Measurements from ENCODE around the gene APBA1.

The APBA1 gene

DNA sequence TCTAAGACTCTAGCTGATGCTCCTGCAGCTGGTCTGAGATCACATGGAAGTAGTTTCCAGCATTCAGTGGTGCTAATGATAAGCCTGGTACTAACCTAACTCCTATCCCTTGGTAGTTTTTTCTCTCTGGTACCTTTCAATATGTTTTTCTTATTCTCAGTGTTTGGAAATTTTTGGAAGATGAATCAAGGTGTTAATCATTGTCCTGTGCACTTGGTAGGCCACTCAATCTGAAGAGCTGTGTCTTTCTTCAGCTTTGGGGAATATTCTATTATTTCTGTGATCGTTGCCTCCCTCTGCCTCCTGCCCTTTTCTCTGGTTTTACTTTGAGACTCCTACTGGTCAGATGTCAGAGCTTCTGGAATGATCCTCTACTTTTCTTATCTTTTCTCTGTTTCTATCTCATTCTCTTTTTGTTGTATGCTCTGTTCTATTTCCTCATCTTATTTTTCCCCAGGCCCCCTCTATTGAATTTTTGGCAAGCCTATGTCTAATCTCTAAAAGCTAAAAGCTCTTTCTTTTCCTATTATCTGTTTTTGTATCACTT, 136.8 kb downstream of the APBA1 start:
- DNase-seq (ENCODE audit: low read depth in 1 of 2, low spot score in 1 of 2) = no peak

GRCh38 chr9:69532396-69532795, 139.8 kb downstream of the APBA1 start:
- DNase-seq (ENCODE audit: low read depth in 1 of 2, low spot score in 1 of 2) = no peak

DNA sequence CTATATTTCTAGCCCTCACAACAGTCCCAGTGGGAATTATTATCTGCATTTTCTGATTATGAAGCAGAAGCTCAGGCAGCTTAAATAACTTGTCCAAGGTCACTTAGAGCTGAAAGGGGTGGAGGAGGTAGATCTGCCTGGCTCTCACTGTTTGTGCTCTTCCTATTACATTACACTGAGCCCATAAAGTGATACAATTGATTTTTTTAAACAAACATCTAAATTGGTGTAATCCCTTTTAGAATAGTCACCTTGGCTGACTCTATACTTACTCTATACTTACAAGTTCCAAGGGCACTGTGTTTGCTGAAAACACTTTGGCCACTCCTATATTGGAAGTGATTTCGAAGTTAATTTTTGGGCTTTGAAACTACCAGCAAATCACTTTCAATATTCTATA, 144.7 kb downstream of the APBA1 start:
- DNase-seq (ENCODE audit: low read depth in 1 of 2, low spot score in 1 of 2) = no peak

DNA sequence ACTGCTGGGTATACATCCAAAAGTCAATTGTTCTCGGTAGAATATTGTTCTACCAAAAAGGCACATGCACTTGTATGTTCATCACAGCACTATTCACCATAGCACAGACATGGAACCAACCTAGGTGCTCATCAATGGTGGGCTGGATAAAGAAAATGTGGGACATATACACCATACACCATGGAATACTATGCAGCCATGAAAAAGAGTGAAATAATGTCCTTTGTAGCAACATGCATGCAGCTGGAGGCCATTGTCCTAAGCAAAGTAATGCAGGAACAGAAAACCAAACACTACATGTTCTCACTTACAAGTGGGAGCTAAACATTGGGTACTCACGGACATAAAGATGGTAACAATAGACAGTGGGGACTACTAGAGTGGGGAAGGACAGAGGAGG, 145.5 kb downstream of the APBA1 start:
- no peak for DNase-seq (ENCODE audit: low read depth in 1 of 2, low spot score in 1 of 2)

- no peak for DNase-seq (ENCODE audit: low read depth in 1 of 2, low spot score in 1 of 2)
Measured at GRCh38 chr9:69519470-69520240, 152.5 kb downstream of the APBA1 start.

DNA sequence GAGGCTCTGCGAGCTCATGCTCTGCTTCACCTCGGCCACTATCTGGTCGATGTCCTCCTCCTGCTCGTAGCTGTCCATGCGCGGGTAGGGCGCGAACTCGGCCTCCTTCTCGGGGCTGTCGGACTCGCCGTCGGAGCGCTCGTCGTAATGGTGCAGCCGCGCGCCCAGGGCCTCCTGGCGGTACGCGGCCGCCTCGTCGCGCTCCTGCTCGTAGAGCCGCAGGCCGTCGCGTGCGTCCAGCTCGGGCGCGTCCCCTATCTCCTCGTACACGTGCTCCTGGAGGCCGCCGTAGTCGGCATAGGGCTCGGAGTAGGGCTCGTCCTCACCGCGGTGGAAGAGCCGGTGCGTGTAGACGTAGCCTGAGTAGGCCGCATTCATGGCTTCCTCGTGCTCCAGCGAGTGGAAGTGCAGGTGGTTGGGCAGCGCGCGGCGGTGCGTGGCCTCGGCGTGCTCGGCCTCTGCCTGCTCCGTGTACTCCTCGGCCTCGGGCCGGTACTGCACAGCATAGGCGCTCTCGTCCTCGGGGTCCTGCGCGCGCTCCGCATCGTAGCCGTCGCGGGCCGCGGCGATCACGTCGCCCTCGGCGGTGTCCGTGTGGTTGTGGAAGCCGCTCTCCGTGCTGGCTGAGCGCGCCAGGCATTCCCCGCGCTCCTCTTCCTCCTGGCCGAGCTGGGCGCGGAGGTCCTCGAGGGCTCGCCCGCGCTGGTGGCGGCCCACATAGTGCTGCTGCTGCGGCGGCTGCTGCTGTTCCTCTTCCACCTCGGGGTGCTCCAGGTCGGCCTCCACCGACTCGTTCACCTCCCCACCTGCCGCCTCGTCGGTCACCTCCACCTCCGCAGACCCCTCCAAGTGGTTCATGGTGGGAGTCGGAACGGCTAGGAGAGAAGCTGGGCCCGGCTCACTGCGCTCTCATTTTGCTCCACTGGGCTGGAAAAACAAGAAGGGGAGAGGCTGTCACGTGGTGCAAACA, 155.5 kb downstream of the APBA1 start:
- no peak for DNase-seq (ENCODE audit: low read depth in 1 of 2, low spot score in 1 of 2)

GRCh38 chr9:69515810-69516209, 156.4 kb downstream of the APBA1 start:
- DNase-seq (ENCODE audit: low read depth in 1 of 2, low spot score in 1 of 2) = no peak

GRCh38 chr9:69513141-69513820, 158.9 kb downstream of the APBA1 start:
- no peak for DNase-seq (ENCODE audit: low read depth in 1 of 2, low spot score in 1 of 2)

DNA sequence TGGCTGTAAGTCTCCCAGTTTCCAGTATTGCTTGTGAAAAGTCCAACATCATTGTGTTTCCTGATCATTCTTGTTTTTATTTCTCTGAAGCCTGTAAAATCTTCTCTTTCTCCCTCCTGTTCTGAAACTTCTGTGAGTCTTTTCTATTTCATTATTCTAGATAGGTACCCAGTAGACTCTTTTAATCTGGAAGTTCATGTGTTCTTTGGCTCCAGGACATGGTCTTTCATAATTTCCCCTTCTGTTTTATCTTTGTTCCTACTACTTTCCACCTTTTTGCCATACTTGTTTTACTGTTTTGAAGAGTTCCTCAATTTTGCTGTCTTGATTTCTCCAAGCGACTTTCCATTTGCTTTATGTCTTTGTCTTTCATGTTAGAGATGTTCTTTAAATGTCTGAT, 168.1 kb downstream of the APBA1 start:
- DNase-seq (ENCODE audit: low read depth in 1 of 2, low spot score in 1 of 2) = no peak

DNA sequence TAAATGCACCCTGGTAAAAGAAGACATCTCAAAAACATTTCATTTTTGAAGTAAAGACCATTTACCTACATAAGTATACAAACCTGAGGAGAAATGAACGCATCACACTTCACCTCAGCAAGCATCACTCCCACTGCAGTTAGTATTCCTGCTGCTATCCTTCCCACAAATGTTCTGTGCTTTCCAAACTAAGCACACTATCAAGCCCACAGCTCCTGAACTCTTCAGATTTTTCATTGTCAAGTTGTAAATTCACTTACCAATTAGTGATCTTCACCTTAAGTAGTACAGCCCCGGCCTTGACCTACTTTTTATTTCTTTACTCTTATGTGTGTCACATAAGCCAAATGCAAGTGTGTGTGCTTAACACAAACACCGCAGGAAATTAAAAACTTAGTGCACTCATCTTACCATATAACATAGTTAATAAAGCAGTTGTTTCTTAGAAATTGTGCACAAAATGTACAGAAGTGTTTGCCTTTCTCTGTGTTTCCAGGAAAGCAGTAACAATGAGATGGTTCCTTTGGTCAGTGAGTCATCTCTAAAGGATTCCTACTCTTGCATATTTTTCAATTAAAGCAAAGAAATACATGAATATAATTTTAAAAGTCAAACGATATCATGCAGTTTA, 169.4 kb downstream of the APBA1 start:
- no peak for DNase-seq (ENCODE audit: low read depth in 1 of 2, low spot score in 1 of 2)

GRCh38 chr9:69500896-69501295, 171.3 kb downstream of the APBA1 start:
- no peak for DNase-seq (ENCODE audit: low read depth in 1 of 2, low spot score in 1 of 2)

- DNase-seq (ENCODE audit: low read depth in 1 of 2, low spot score in 1 of 2) = no peak
Measured at GRCh38 chr9:69499959-69500358, 172.2 kb downstream of the APBA1 start.

DNA sequence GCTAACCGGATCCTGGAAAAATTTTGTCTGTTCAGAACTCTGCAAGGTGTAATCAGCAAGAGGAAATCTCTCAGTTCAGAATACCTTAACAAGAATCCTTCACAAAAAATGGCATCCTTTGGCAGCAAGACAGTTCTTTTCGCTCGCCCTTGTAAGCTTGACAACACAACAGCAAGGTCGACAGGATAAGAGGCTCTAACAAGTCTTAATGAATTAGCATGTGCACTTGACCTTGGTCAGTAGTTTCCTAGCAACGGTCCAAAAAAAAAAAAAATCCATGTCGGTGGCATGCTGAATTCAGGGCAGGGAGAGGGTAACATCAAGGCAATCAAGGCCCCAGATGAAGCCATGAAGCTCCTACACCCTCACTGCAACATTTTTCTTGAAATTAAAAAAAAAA, 172.8 kb downstream of the APBA1 start:
- DNase-seq (ENCODE audit: low read depth in 1 of 2, low spot score in 1 of 2) = no peak

GRCh38 chr9:69498470-69498869, 173.7 kb downstream of the APBA1 start:
- DNase-seq (ENCODE audit: low read depth in 1 of 2, low spot score in 1 of 2) = no peak

DNA sequence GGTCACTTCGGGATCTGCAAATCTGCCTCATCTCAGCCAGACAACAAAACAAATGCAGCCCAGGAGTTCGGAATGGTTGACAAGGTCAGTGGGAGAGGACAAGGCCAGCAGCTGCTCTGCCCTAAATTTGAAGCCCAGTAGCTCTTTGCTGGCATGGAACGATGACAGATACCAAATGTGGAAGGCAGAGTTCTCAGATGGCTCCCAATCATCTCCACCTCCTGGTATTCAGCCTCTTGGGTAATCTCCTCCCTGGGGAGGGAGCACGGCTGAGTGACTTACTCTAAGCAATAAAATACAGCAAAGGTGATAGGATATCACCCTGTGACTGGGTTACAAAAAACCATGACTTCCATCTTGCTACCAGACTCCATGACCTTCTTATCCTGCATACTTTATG, 174.4 kb downstream of the APBA1 start:
- DNase-seq (ENCODE audit: low read depth in 1 of 2, low spot score in 1 of 2) = no peak

- no peak for DNase-seq (ENCODE audit: low read depth in 1 of 2, low spot score in 1 of 2)
Measured at GRCh38 chr9:69496846-69497450, 175.2 kb downstream of the APBA1 start.

DNA sequence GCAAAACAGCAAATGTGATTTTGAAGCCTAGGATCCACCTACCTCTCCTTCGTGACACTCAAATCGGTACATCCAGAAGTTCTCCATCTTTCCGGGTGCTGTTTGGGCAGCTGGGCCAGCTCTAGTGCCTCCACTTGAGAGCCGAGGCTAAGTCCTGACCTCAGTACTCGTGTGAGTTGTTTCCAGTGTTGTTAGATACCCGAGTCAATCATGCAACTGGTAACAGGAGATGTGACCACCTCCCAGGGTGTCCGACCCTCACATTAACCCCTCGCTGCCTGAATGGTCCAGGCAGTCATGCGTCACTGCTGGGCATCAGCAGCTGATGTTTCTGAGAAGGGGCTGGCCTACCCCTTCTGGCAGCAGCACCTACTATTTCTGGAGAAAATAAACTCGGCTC, 176.9 kb downstream of the APBA1 start:
- DNase-seq (ENCODE audit: low read depth in 1 of 2, low spot score in 1 of 2) = no peak

GRCh38 chr9:69494763-69495162, 177.4 kb downstream of the APBA1 start:
- DNase-seq (ENCODE audit: low read depth in 1 of 2, low spot score in 1 of 2) = no peak

- DNase-seq (ENCODE audit: low read depth in 1 of 2, low spot score in 1 of 2) = no peak
Measured at GRCh38 chr9:69494208-69494607, 178.0 kb downstream of the APBA1 start.

- DNase-seq (ENCODE audit: low read depth in 1 of 2, low spot score in 1 of 2) = no peak
Measured at GRCh38 chr9:69486498-69486897, 185.7 kb downstream of the APBA1 start.

GRCh38 chr9:69485466-69485865, 186.7 kb downstream of the APBA1 start:
- no peak for DNase-seq (ENCODE audit: low read depth in 1 of 2, low spot score in 1 of 2)
